Activated CD4-positive, alpha-beta T cell treated with anti-CD3 and anti-CD28 coated beads, Interleukin-2, amount 10 ng/mL, durations not matched to agents 24 days and 14 days (primary cell): ENCODE data around the gene MAP2K1. TPM values are rescaled to one million over a fixed set of nuclear protein-coding genes. Genes with fewer than 3 reads are reported as not detected.

Experiments used
- total RNA-seq: library from RNA; stranded (reverse); gene quantifications from 2 replicates; pipeline ENCODE4 v1.2.3, GENCODE V29; 2022

MAP2K1 gene
- total RNA-seq, 1 donor from 2014 or later = 106 TPM

Other genes with a start within 250 kb of the MAP2K1 start
- gene MEGF11, start 133.2 kb upstream of the MAP2K1 start, total RNA-seq = not detected in 2 replicates
- gene DIS3L, start 93.3 kb upstream of the MAP2K1 start, total RNA-seq = 48.6 and 57.2 TPM in 2 replicates
- gene TIPIN, start 30.2 kb upstream of the MAP2K1 start, total RNA-seq = 56.2 and 60.0 TPM in 2 replicates
- gene SNAPC5, start 110.8 kb downstream of the MAP2K1 start, total RNA-seq = 33.5 and 33.9 TPM in 2 replicates
- 3,393 and 3,435 TPM in 2 replicates for gene RPL4, start 117.9 kb downstream of the MAP2K1 start, total RNA-seq
- 37.1 and 41.1 TPM in 2 replicates for gene ZWILCH, start 118.4 kb downstream of the MAP2K1 start, total RNA-seq
- not detected in 2 replicates for gene LCTL, start 179.1 kb downstream of the MAP2K1 start, total RNA-seq